HEK293 (cell line): ENCODE measurements around the gene BEND6.

Experiments
- CTCF ChIA-PET: fragments of 350-600 bp; formaldehyde crosslinking; extraction: SDS; loops from one replicate; lab custom pipeline; 2021; ENCODE audit warnings: antibody characterized with exemption; lab: Yijun Ruan, JAX
- POLR2A ChIA-PET: fragments of 300-600 bp; formaldehyde crosslinking; extraction: SDS; loops from one replicate; lab custom pipeline; 2020; ENCODE audit warnings: antibody characterized with exemption, inconsistent platforms; lab: Yijun Ruan, JAX
- H3K27ac ChIP-seq: fragments of 200-500 bp; sonication (Bioruptor generic); 2 replicates; pipeline ENCODE4 v1.5.1; 2014; ENCODE audit warnings: low read depth, low read length, control low read depth, inconsistent platforms; ENCODE audit errors: extremely low read depth
- H3K36me3 ChIP-seq, 2 experiments: fragments of 200-500 bp in 1 of 2; sonication (Bioruptor generic) in 1 of 2; 1 replicate in 1 of 2; 2 replicates in 1 of 2; pipeline ENCODE4 v1.5.1; 2014 to 2017; ENCODE audit warnings: inconsistent platforms in 2 of 2, low read length in 2 of 2; ENCODE audit not compliant: control insufficient read depth in 2 of 2, insufficient read depth in 1 of 2
- H3K4me1 ChIP-seq: fragments of 200-500 bp; sonication (Bioruptor generic); 2 replicates; pipeline ENCODE4 v1.5.1; 2014; ENCODE audit warnings: mild to moderate bottlenecking, low read length, inconsistent platforms; ENCODE audit not compliant: control insufficient read depth, insufficient read depth
- H3K4me3 ChIP-seq: 2 replicates; pipeline ENCODE4 v1.5.1; 2011; ENCODE audit warnings: low read depth, mild to moderate bottlenecking, control low read depth, low read length, moderate library complexity
- H3K9me3 ChIP-seq: fragments of 200-500 bp; sonication (Bioruptor generic); 2 replicates; pipeline ENCODE4 v1.5.1; 2014; ENCODE audit warnings: low read depth, low read length, inconsistent platforms; ENCODE audit not compliant: control insufficient read depth, insufficient read depth
- BCL11B ChIP-seq: fragments of 450-650 bp; formaldehyde crosslinking; IDR thresholded peaks from 2 replicates; pipeline ENCODE4 v1.5.1; 2016; ENCODE audit warnings: low read depth, missing biosample characterization, missing genetic modification characterization
- KLF8 ChIP-seq: fragments of 450-650 bp; formaldehyde crosslinking; IDR thresholded peaks from 2 replicates; pipeline ENCODE4 v1.5.1; 2016; ENCODE audit warnings: missing biosample characterization, missing genetic modification characterization
- OSR2 ChIP-seq: fragments of 450-650 bp; formaldehyde crosslinking; IDR thresholded peaks from 2 replicates; pipeline ENCODE4 v1.5.1; 2016; ENCODE audit warnings: missing biosample characterization, missing genetic modification characterization
- PRDM1 ChIP-seq: fragments of 450-650 bp; formaldehyde crosslinking; IDR thresholded peaks from 2 replicates; pipeline ENCODE4; 2016; ENCODE audit warnings: missing biosample characterization, missing genetic modification characterization
- REPIN1 ChIP-seq: fragments of 450-650 bp; formaldehyde crosslinking; IDR thresholded peaks from 2 replicates; pipeline ENCODE4 v1.5.1; 2017; ENCODE audit warnings: missing biosample characterization, missing genetic modification characterization, low read depth
- ZBTB20 ChIP-seq: fragments of 450-650 bp; formaldehyde crosslinking; IDR thresholded peaks from 2 replicates; pipeline ENCODE4 v1.5.1; 2016; ENCODE audit warnings: missing biosample characterization, missing genetic modification characterization
- ZBTB6 ChIP-seq: fragments of 450-650 bp; formaldehyde crosslinking; IDR thresholded peaks from 2 replicates; pipeline ENCODE4 v1.5.1; 2017; ENCODE audit warnings: missing biosample characterization, missing genetic modification characterization
- ZEB2 ChIP-seq: fragments of 450-650 bp; formaldehyde crosslinking; IDR thresholded peaks from 2 replicates; pipeline ENCODE4 v1.5.1; 2016; ENCODE audit warnings: missing biosample characterization, missing genetic modification characterization
- ZFP3 ChIP-seq: fragments of 450-650 bp; formaldehyde crosslinking; IDR thresholded peaks from 2 replicates; pipeline ENCODE4 v1.5.1; 2016; ENCODE audit warnings: low read depth, missing biosample characterization, missing genetic modification characterization
- ZNF140 ChIP-seq: fragments of 450-650 bp; formaldehyde crosslinking; IDR thresholded peaks from 2 replicates; pipeline ENCODE4 v1.5.1; 2016; ENCODE audit warnings: missing biosample characterization, missing genetic modification characterization
- ZNF37A ChIP-seq: fragments of 450-650 bp; IDR thresholded peaks from 2 replicates; pipeline ENCODE4 v1.5.1; 2018; ENCODE audit warnings: missing biosample characterization, missing genetic modification characterization
- ZNF501 ChIP-seq: fragments of 450-650 bp; formaldehyde crosslinking; IDR thresholded peaks from 2 replicates; pipeline ENCODE4 v1.5.1; 2016; ENCODE audit warnings: missing biosample characterization, missing genetic modification characterization
- ZNF530 ChIP-seq: fragments of 450-650 bp; formaldehyde crosslinking; IDR thresholded peaks from 2 replicates; pipeline ENCODE4 v1.5.1; 2016; ENCODE audit warnings: low read depth, missing biosample characterization, missing genetic modification characterization
- ZNF548 ChIP-seq: fragments of 450-650 bp; formaldehyde crosslinking; IDR thresholded peaks from 2 replicates; pipeline ENCODE4 v1.5.1; 2016; ENCODE audit warnings: missing biosample characterization, missing genetic modification characterization
- ZNF776 ChIP-seq: fragments of 450-650 bp; formaldehyde crosslinking; IDR thresholded peaks from 2 replicates; pipeline ENCODE4 v1.5.0; 2017; ENCODE audit warnings: missing biosample characterization, missing genetic modification characterization, borderline replicate concordance
- ZNF791 ChIP-seq: fragments of 450-650 bp; formaldehyde crosslinking; IDR thresholded peaks from 2 replicates; pipeline ENCODE4 v1.5.1; 2016; ENCODE audit warnings: missing biosample characterization, missing genetic modification characterization
- TF ChIP-seq, protein P1 (sequence below): fragments of 450-650 bp; formaldehyde crosslinking; IDR thresholded peaks from 2 replicates; pipeline ENCODE4 v1.5.1; 2016; ENCODE audit warnings: missing biosample characterization, missing genetic modification characterization
- TF ChIP-seq, protein P2 (sequence below): fragments of 450-650 bp; formaldehyde crosslinking; IDR thresholded peaks from 2 replicates; pipeline ENCODE4 v1.5.1; 2016; ENCODE audit warnings: missing biosample characterization, missing genetic modification characterization

Gene BEND6

DNA sequence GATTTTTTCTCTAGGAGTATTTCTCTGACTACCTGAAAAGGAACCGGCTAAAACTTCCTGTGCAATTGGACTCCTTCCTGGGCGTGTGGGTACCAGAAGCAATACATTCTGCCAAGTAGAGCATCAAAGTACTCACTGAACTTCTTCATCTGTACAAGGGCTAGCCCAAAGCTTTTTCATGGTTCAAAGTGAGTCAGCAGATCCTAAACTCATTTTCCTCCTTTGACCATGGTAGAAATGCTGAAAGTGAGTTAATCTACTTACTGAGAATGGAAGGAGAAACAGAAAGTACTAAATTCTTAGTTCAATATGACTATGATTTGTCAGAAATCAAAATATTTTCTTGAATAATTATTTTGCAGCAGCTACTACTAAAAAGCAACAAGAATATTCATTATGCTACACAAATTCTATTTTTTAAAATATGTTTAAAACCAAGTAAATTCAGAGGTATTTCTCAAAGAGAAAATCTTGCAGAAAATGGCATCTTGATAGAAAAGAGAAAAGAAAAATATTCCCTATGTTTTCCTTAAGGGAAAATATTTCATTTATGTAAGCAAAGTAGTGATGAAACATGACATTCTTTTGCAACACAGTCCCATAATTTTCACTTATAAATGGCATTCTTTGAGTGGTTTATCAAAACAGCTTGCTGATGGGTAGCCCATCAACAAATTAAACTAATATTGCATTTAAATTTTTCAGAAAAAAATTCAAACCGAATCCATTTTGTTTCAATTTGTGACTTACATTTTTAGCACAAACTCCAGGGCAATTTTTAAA is 3.7 kb upstream of the BEND6 start:
- Histone ChIP-seq H3K4me1 (peaks cover 9% of the 10 kb centered on the region), H3K4me3 (no peak overlapping the region), H3K27ac (no peak overlapping the region), H3K9me3 (no peaks in the 10 kb centered on the region), H3K36me3 (no peaks in the 10 kb centered on the region)
- CTCF ChIA-PET, result interaction anchor here (0.7 to 3.7 kb wide), 6 partner anchors 10 to 104 kb away, joined by 3 to 24 read pairs (median 6); no protein-coding TSS in a partner anchor
- POLR2A ChIA-PET, result interaction anchor here (0.6 to 1.0 kb wide), 2 partner anchors 39 to 42 kb away, joined by 3 to 4 read pairs; no protein-coding TSS in a partner anchor
- TF ChIP-seq PRDM1 (0 out of 2 replicates have a peak, but pooled peaks have one; percentile 39), ZNF140 (no peak)

DNA sequence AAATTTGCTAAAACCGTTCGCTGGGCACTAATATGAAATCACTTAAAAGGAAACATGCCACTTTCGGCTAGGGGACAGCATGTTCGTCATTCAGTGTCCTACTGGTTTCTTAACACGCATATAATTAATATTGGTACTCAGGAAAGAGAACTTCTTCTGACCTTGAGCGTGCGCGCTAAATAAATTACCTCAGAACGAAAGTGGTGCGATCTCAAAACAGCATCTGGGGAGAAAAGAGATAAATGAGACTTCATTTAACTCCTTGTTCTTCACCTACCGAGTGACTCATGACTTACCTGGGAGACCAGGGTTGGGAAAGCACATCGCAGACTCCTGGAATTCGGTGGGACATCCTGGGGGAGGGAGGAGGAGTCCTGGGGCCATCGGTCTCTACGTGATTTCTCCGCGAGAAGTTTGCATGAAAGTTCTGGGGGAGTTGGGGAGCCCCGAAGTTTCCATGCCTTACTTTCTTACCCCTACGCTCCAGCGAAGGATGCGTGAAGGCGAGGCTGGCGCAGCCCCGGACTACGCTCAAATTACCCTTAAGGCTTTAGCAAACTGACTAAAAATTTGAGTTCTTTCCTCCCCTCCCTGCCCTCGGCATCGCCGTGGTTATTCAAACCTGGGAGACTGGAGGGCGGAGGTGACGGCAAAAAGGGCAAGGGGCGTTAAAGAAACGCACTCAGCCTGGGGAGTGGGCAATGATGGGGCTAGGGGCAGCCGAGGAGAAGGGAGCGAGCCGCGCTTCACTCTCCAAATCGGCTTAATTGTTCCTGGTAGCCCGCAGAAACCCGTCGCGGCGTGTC is 1.1 kb upstream of the BEND6 start:
- peak overlapping the region; percentile 62 for H3K4me3 ChIP-seq
- no peaks in the 10 kb centered on the region for H3K36me3 ChIP-seq
- peaks cover 9% of the 10 kb centered on the region for H3K4me1 ChIP-seq
- peak; percentile 89 for TF ChIP-seq ZBTB20
- TF ChIP-seq, protein P1, sequence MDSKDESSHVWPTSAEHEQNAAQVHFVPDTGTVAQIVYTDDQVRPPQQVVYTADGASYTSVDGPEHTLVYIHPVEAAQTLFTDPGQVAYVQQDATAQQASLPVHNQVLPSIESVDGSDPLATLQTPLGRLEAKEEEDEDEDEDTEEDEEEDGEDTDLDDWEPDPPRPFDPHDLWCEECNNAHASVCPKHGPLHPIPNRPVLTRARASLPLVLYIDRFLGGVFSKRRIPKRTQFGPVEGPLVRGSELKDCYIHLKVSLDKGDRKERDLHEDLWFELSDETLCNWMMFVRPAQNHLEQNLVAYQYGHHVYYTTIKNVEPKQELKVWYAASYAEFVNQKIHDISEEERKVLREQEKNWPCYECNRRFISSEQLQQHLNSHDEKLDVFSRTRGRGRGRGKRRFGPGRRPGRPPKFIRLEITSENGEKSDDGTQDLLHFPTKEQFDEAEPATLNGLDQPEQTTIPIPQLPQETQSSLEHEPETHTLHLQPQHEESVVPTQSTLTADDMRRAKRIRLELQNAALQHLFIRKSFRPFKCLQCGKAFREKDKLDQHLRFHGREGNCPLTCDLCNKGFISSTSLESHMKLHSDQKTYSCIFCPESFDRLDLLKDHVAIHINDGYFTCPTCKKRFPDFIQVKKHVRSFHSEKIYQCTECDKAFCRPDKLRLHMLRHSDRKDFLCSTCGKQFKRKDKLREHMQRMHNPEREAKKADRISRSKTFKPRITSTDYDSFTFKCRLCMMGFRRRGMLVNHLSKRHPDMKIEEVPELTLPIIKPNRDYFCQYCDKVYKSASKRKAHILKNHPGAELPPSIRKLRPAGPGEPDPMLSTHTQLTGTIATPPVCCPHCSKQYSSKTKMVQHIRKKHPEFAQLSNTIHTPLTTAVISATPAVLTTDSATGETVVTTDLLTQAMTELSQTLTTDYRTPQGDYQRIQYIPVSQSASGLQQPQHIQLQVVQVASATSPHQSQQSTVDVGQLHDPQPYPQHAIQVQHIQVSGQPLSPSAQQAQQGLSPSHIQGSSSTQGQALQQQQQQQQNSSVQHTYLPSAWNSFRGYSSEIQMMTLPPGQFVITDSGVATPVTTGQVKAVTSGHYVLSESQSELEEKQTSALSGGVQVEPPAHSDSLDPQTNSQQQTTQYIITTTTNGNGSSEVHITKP, result peak; percentile 33; the same call in 1 of the 2 replicates
- no peak for TF ChIP-seq ZNF37A
- TF ChIP-seq PRDM1, result peak; percentile 79
- no peak for TF ChIP-seq ZNF530 (tag by site-specific recombination)
- peak; percentile 58; the same call in 1 of the 2 replicates for TF ChIP-seq ZEB2 (tag by site-specific recombination)
- TF ChIP-seq, all 188 proteins: peak for 4
- POLR2A ChIA-PET, result interaction anchor here (1.1 to 1.2 kb wide), 2 partner anchors 46 to 64 kb away, joined by 3 read pairs; no protein-coding TSS in a partner anchor
- CTCF ChIA-PET, result interaction anchor here (0.6 to 3.7 kb wide), 13 partner anchors 10 to 368 kb away, joined by 3 to 24 read pairs (median 4); no protein-coding TSS in a partner anchor
- peak overlapping the region; percentile 70; the same call in 1 of the 2 replicates for H3K27ac ChIP-seq
- H3K9me3 ChIP-seq, result no peaks in the 10 kb centered on the region

DNA sequence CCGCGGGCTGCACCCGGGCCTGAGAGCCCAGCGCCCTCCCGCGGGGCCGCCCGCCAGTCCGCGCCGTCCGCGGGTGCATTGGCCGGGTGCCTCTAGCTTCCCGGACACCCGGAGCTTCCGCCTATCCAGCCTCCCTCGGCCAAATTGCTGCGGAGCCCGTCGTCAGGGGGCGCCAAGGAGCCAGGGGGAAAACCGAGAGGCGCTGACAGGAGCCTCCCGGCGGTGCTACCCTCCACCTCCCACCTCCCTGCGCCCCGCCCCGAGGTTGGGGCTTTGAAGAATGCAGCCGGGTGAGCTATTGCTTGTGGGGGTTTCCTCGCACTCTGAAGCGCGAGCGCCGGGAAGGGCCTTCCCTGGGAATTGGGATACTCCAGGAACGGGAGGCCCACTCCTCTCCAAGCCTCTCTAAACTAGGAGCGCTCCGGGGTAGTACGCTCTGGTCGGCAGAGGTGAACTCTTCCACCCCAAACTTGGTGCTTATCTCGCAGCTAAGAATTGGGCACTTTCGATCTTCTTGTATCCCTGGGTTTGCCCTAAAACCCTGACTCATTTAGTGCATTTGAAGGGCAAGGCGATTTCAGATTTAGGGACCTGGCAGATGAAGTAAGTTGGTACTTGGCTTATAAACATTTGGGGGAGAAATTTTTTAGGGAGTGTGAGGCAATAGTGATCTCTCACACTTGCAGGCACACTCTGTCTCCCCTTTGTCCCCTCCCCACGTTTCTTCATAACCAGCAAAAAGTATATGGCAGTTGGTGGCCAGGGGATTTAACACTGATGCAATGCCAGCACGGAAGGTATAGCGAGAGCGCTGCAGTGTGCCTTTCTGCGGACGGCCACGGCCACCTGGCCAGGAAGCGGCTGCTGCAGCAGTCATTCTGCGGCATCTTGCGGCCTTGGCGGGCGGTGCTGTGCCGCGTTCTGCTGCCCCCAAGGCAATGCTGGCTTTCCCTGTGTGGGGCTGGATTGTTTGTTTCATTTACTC is 556 bp downstream of the BEND6 start:
- POLR2A ChIA-PET, result interaction anchor here (0.6 to 1.4 kb wide), 17 partner anchors 8 to 267 kb away, joined by 3 to 15 read pairs (median 5); partner anchors contain the start of genes KIAA1586, RAB23 and ZNF451
- CTCF ChIA-PET, result interaction anchor here (0.6 to 3.5 kb wide), 54 partner anchors 8 to 597 kb away, joined by 3 to 44 read pairs (median 4); partner anchors contain the start of gene PRIM2
- no peak for TF ChIP-seq ZFP3 (tag by site-specific recombination)
- TF ChIP-seq ZNF776 (tag by site-specific recombination), result no peak
- TF ChIP-seq OSR2 (tag by site-specific recombination), result peak; percentile 78
- 0 out of 2 replicates have a peak, but pooled peaks have one; percentile 55 for TF ChIP-seq ZBTB6
- no peak for TF ChIP-seq ZNF791 (tag by site-specific recombination)
- no peak for TF ChIP-seq ZNF548 (tag by site-specific recombination)
- TF ChIP-seq, protein P2, sequence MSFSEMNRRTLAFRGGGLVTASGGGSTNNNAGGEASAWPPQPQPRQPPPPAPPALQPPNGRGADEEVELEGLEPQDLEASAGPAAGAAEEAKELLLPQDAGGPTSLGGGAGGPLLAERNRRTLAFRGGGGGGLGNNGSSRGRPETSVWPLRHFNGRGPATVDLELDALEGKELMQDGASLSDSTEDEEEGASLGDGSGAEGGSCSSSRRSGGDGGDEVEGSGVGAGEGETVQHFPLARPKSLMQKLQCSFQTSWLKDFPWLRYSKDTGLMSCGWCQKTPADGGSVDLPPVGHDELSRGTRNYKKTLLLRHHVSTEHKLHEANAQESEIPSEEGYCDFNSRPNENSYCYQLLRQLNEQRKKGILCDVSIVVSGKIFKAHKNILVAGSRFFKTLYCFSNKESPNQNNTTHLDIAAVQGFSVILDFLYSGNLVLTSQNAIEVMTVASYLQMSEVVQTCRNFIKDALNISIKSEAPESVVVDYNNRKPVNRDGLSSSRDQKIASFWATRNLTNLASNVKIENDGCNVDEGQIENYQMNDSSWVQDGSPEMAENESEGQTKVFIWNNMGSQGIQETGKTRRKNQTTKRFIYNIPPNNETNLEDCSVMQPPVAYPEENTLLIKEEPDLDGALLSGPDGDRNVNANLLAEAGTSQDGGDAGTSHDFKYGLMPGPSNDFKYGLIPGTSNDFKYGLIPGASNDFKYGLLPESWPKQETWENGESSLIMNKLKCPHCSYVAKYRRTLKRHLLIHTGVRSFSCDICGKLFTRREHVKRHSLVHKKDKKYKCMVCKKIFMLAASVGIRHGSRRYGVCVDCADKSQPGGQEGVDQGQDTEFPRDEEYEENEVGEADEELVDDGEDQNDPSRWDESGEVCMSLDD, result peak; percentile 81
- 0 out of 2 replicates have a peak, but pooled peaks have one; percentile 9 for TF ChIP-seq REPIN1 (tag by site-specific recombination)
- 0 out of 2 replicates have a peak, but pooled peaks have one; percentile 37 for TF ChIP-seq BCL11B (tag by site-specific recombination)
- peak; percentile 84 for TF ChIP-seq KLF8
- peak; percentile 63; the same call in 1 of the 2 replicates for TF ChIP-seq ZNF501 (tag by site-specific recombination)

More for the DNA sequence above, 556 bp downstream of the BEND6 start:
- H3K9me3 ChIP-seq, result no peaks in the 10 kb centered on the region
- H3K36me3 ChIP-seq, result no peaks in the 10 kb centered on the region
- H3K4me3 ChIP-seq, result peak overlapping the region; percentile 62
- peaks cover 6% of the 10 kb centered on the region for H3K4me1 ChIP-seq
- H3K27ac ChIP-seq, result peak overlapping the region; percentile 70; the same call in 1 of the 2 replicates
